Measurements from ENCODE around the gene POLR3B. TPM values are rescaled to one million over a fixed set of nuclear protein-coding genes. Genes with fewer than 3 reads are reported as not detected.

The POLR3B gene
- total RNA-seq, 1 donor from 2014 or later, result 13.9 TPM

GRCh38 chr12:106415134-106415533 is 57.6 kb downstream of the POLR3B start:
- DNase-seq, result no peak

- no peak for DNase-seq
Observed at GRCh38 chr12:106416273-106416672, 58.7 kb downstream of the POLR3B start.

- DNase-seq, result no peak
Observed at GRCh38 chr12:106417926-106418910, 60.7 kb downstream of the POLR3B start.

- DNase-seq, result no peak
Observed at GRCh38 chr12:106418970-106419369, 61.4 kb downstream of the POLR3B start.

- no peak for DNase-seq
Observed at GRCh38 chr12:106423291-106423690, 65.7 kb downstream of the POLR3B start.

GRCh38 chr12:106425061-106425702 is 67.6 kb downstream of the POLR3B start:
- DNase-seq, result no peak

- no peak for DNase-seq
Observed at GRCh38 chr12:106427917-106428316, 70.4 kb downstream of the POLR3B start.

GRCh38 chr12:106428384-106428783 is 70.8 kb downstream of the POLR3B start:
- peak; percentile 38 for DNase-seq

GRCh38 chr12:106429043-106429552 is 71.5 kb downstream of the POLR3B start:
- DNase-seq, result no peak

- no peak for DNase-seq
Observed at GRCh38 chr12:106429636-106430035, 72.1 kb downstream of the POLR3B start.

GRCh38 chr12:106431839-106432411 is 74.4 kb downstream of the POLR3B start:
- DNase-seq, result no peak

GRCh38 chr12:106433055-106433454 is 75.5 kb downstream of the POLR3B start:
- no peak for DNase-seq

- DNase-seq, result no peak
Observed at GRCh38 chr12:106434526-106434925, 77.0 kb downstream of the POLR3B start.

GRCh38 chr12:106436164-106436563 is 78.6 kb downstream of the POLR3B start:
- no peak for DNase-seq

- DNase-seq, result no peak
Observed at GRCh38 chr12:106442575-106442974, 85.0 kb downstream of the POLR3B start.

- DNase-seq, result no peak
Observed at GRCh38 chr12:106445053-106445452, 87.5 kb downstream of the POLR3B start.

GRCh38 chr12:106445959-106446358 is 88.4 kb downstream of the POLR3B start:
- no peak for DNase-seq

- DNase-seq, result no peak
Observed at GRCh38 chr12:106446419-106447092, 89.0 kb downstream of the POLR3B start.

GRCh38 chr12:106452309-106452708 is 94.8 kb downstream of the POLR3B start:
- DNase-seq, result no peak

GRCh38 chr12:106455111-106455510 is 97.6 kb downstream of the POLR3B start:
- no peak for DNase-seq

- no peak for DNase-seq
Observed at GRCh38 chr12:106459124-106459523, 101.6 kb downstream of the POLR3B start.

GRCh38 chr12:106459534-106459933 is 102.0 kb downstream of the POLR3B start:
- DNase-seq, result no peak
